Measurements from ENCODE around the gene JARID2.

DNA sequence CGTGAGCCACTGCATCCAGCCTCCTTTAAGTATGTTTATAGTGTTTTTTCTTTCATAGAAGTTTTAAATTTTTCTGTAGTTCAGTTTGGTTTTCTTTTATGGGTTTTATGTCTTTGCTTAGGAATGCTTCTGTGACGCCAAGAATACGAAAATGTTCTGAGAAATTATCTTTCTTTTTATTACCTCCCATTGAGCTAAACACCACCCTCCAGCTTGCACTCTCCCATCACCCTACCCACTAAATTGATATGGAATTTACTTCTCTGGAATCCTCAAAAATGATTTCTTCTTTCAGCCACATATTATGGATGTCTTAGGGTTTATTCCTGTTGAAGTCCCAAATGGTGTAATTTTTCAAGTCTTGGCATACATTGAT, 38.1 kb downstream of the JARID2 start:
- TF ChIP-seq, protein P1, sequence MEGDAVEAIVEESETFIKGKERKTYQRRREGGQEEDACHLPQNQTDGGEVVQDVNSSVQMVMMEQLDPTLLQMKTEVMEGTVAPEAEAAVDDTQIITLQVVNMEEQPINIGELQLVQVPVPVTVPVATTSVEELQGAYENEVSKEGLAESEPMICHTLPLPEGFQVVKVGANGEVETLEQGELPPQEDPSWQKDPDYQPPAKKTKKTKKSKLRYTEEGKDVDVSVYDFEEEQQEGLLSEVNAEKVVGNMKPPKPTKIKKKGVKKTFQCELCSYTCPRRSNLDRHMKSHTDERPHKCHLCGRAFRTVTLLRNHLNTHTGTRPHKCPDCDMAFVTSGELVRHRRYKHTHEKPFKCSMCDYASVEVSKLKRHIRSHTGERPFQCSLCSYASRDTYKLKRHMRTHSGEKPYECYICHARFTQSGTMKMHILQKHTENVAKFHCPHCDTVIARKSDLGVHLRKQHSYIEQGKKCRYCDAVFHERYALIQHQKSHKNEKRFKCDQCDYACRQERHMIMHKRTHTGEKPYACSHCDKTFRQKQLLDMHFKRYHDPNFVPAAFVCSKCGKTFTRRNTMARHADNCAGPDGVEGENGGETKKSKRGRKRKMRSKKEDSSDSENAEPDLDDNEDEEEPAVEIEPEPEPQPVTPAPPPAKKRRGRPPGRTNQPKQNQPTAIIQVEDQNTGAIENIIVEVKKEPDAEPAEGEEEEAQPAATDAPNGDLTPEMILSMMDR (IDR thresholded peaks at IDR 0.05 in 2 of 3, conservative IDR thresholded peaks at IDR 0.05 in 1 of 3; ENCODE audit: borderline replicate concordance in 1 of 3, insufficient read depth in 1 of 3, low read depth in 2 of 3, low read length in 2 of 3), result no peak
- TF ChIP-seq, protein P2, sequence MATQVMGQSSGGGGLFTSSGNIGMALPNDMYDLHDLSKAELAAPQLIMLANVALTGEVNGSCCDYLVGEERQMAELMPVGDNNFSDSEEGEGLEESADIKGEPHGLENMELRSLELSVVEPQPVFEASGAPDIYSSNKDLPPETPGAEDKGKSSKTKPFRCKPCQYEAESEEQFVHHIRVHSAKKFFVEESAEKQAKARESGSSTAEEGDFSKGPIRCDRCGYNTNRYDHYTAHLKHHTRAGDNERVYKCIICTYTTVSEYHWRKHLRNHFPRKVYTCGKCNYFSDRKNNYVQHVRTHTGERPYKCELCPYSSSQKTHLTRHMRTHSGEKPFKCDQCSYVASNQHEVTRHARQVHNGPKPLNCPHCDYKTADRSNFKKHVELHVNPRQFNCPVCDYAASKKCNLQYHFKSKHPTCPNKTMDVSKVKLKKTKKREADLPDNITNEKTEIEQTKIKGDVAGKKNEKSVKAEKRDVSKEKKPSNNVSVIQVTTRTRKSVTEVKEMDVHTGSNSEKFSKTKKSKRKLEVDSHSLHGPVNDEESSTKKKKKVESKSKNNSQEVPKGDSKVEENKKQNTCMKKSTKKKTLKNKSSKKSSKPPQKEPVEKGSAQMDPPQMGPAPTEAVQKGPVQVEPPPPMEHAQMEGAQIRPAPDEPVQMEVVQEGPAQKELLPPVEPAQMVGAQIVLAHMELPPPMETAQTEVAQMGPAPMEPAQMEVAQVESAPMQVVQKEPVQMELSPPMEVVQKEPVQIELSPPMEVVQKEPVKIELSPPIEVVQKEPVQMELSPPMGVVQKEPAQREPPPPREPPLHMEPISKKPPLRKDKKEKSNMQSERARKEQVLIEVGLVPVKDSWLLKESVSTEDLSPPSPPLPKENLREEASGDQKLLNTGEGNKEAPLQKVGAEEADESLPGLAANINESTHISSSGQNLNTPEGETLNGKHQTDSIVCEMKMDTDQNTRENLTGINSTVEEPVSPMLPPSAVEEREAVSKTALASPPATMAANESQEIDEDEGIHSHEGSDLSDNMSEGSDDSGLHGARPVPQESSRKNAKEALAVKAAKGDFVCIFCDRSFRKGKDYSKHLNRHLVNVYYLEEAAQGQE (IDR thresholded peaks at IDR 0.05; ENCODE audit: low read depth), result no peak
- no peak for TF ChIP-seq ZNF274 (IDR thresholded peaks at IDR 0.05; ENCODE audit: low read depth, low read length)
- no peak for TF ChIP-seq EZH2phosphoT487 (IDR thresholded peaks at IDR 0.05; ENCODE audit: borderline replicate concordance)
- TF ChIP-seq POLR2A (IDR thresholded peaks at IDR 0.05; ENCODE audit: borderline replicate concordance, extremely low read depth, insufficient read depth, insufficient read length), result no peak
- TF ChIP-seq ELF1 (IDR thresholded peaks at IDR 0.05; ENCODE audit: borderline replicate concordance, low read depth), result no peak
